HK-2 (cell line): Measurements from ENCODE around the gene MTRR.

Experiments
- DNase-seq: peaks from one replicate; pipeline ENCODE4 v3.0.0-alpha.2; 2018; ENCODE audit not compliant: unreplicated experiment

MTRR gene

DNA sequence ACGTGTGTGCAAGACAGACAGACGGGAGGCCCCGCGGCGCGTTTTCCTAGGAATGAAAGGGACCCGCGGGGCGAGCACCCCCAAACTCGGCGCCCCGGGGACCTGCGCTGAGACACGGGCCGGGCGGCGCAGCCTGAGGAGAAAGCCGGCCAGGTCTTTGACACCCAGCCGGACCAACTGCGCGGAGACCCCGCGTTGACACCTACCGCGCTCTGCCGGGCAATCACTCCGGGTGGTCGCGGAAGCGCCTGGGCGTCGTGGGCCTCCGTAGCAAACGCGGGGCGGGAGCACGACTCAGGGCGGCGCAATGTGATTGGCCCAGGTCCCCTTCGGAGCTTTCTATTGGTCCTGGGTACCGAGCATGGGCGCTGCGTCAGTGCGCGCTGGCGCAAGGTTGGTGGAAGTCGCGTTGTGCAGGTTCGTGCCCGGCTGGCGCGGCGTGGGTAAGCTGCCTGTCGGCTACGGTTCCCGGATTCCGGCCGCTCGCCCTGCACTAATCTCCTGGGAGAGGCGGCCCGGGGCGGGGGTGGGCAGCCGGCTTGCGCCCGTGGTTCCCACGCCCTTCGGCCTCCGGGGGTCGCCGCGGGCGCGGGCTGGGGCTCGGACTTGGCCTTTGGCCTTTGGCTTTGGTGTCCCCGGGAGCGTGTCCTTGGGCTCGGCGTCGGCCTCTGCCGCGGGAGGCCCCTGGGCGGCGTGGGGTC, at the start of gene MTRR, which contains the start of gene FASTKD3:
TSS of gene MTRR (plus strand) at position 376 of the 701 bp plus-strand sequence. CDS start 1,647 bp downstream, outside the sequence.
TSS of gene FASTKD3 (minus strand) at position 259 of the 701 bp plus-strand sequence. CDS start 948 bp downstream, outside the sequence.
- DNase-seq: peak; percentile 92

DNA sequence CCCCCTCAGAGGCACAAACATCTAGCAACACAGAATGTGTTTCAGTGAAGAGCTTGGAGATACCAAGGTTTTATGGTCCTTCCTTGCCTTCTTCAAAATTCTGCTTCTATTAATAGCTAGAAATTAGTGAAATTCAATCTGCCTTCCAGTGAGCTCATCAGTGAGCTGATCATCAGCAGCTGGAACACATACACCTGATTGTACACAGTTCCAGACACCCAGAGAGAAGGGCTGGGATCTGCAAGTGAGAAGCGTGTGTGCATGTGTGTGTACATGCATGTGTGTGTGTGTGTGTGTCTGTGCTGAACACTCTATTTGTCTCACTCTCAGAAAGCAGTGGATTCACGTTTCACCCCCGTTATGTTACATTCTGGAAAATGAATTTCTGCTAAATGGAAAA, 46.5 kb upstream of the MTRR start:
- DNase-seq: no peak

DNA sequence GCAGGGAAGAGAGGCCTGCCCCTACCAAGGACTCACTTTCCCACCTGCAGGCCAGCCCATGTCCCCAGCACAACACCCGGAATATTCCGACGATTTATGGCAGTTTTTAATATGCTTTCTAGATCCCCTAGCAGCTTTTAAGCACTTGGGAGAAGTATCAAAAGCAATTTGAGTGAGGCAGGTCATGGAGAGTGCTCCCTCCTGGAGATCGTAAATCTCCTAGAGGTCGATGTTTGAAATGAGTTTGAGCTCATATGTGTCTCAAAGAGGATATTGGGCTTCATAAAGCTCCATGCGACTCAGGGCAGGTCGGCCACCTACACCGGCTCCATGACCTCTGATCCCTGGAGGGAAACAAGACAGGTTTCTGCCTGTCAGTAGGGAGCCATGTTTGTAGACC, 45.4 kb upstream of the MTRR start:
- DNase-seq: no peak

DNA sequence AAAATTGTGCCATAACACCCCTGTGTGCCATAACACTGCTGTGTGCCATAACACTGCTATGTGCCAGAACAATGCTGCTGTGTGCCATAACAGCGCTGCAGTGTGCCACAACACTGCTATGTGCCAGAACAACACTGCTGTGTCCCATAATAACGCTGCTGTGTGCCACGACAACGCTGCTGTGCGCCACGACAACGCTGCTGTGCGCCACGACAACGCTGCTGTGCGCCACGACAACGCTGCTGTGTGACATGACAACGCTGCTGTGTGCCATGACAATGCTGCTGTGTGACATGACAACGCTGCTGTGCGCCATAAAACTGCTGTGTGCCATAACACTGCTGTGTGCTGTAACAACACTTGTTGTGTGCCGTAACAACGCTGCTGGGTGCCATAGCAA, 44.0 kb upstream of the MTRR start:
- DNase-seq: no peak

DNA sequence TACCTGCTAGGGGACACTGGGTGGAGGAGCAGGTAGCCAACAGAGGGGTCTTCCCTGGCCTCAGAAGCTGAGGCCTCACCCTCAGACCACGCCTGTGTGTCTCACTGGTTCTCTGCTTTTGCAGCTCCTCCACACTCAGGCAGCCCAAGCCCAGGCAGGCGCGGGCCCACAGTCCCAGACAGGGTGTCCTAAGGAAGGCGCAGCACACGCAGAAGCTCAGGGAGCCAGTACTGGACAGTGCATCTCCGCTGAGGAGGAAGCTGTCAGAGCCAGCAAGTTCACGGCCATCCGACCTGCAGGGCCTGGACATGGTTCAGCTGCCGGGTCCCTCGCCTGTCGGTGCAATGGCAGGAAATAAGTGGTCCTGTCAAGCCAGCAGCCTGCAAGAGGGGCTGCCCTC, 43.3 kb upstream of the MTRR start:
- DNase-seq: no peak

DNA sequence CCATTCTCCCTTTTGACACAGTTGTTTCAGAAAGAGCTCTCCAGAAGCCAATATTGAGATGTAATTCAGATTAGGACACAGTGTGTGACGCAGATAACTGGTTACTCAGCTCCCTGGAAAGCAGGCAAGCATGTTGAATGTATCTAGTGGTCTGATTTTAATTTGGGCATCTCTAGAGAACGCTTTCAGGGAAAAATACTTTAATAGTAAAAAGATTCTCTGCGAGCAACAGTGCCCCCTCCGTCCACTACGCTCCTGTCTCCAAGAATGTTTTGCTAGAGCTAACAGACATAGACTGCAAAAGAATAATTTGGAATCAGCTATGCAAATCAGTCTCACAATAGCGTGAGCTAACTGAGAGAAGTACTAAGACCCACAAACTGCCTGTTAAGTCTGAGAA, 41.3 kb upstream of the MTRR start:
- DNase-seq: no peak

DNA sequence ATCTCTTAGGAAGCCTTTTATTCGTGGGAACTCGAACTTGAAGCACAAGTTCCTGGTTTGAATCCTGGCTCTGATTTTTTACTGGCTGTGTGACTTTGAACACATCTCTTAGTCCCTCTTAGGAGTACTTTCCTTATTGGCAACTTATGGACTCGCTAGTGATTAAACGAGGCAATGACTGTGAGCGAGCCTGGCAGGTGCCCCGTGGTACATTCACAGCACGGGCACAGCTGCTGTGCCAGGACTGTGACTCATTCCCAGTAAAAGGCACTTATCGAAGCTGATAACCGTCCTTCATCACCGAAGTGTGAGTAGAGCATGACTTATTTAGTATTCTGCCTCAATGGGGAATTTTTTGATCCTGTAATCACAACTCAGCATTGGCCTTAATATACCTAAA, 40.7 kb upstream of the MTRR start:
- no peak for DNase-seq

DNA sequence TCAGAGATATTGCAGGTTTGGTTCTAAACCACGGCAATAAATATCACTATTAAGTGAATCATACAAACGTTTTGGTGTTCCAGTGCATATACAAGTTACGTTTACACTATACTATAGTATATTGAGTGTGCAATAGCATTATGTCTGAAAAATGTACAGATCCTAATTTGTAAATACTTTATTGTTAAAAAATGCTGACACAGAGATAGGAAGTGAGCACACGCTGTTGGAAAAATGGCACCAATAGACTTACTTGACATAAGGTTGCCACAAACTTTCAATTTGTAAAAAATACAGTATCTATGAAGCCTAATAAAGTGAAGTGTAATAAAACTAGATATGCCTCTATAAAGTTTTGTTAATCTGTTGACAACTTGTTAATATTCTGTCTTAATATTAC, 34.0 kb upstream of the MTRR start:
- DNase-seq: no peak

DNA sequence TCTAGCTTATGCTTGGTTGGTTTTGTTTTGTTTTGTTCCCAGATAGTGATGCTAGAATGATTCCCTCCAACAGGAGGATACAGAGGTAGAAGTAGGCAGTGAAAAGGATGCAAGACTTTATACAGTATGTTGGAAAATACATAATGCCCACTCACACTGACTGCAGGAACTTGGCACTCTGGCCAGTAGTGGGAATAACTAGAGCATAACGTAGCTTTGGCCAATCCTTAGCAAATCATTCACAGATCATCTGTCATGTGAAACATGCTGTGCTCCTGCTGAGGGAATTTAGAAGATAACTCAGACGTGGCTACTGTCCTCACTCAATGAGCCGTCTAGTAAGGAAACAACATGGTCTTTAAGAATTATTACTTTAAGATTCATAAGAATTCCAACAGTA, 31.5 kb upstream of the MTRR start:
- DNase-seq: peak; percentile 6

DNA sequence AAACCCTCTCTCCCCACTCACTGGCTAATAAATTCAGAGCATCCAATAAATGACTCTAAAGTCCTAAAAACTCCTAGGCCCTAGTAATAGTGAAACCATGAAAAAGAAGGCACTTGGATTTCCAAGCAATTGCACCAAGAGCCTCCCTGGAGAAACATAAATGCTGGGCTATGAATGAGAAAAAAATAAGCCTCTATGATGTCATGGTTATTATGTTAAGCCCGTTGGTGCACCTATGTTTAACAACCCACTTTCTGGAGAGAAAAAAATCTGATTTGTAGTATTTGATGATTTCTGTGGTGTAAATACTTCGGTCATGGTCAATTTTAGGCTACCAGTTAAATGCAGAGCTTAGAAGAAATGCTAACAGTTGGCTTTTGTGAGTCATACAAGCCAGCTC, 26.4 kb upstream of the MTRR start:
- no peak for DNase-seq

DNA sequence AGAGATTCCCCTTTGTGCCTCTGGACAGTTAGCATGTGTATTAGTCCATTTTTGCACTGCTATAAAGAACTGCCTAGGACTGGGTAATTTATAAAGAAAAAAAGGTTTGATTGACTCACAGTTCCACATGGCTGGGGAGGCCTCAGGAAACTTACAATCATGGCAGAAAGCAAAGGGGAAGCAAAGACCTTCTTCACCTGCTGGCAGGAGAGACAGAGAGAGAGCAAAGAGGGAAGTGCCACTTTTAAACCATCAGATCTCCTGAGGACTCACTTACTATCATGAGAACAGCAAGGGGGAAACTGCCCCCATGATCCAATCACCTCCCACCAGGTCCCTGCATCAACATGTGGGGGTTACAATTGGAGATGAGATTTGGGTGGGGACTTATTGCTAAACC, 24.0 kb upstream of the MTRR start:
- no peak for DNase-seq

DNA sequence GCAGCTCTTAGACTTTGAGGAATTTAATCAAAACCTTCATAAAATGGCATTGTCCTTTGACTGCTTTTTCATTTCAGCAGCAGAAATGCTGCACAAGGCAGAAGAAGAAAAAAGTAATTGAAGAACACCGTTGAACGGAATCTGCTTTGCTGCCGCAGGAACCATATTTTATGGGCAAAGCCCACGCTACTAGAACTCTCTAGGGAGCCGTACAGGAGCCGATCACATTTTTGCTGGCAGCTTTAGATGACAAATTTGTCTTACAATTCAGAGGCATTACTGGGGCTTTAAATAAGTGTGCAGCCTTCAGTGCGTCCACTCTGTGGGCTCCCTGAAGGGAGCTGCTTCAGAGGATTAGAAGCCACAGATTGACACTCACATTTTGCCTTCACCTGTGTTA, 23.4 kb upstream of the MTRR start:
- DNase-seq: no peak

DNA sequence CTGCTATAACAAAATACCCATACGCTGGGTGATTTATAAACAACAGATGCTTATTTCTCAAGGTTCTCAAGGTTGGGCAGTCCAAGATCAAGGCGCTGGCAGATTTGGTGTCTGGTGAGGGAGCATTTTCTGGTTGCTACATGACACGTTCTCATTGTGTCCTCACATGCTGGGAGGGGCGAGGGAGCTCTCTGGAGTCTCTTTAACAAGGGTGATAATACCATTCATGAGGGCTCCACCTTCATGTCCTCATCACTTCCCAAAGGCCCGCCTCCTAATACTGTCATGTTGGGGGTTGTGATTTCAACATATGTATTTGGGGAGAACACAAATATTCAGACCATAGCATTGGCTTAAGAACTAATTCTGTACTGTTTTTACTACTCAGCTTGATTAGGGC, 22.6 kb upstream of the MTRR start:
- DNase-seq: no peak

DNA sequence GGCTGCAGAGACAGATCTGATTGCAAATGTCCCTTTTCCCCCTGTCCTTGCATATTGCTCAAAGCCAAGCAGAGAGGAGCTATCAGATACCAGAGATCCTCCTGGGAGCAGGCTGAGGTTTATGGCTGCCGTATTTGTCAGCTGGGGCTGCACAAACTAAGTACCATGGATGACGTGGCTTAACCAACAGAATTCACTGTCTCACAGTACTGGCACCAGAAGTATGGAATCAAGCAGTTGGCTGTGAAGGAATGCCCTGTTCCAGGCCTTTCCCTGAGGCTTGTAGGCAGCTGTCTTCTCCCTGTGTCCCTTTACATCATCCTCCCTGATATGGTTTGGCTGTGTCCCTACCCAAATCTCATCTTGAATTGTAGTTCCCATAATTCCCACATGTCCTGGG, 20.7 kb upstream of the MTRR start:
- DNase-seq: no peak

DNA sequence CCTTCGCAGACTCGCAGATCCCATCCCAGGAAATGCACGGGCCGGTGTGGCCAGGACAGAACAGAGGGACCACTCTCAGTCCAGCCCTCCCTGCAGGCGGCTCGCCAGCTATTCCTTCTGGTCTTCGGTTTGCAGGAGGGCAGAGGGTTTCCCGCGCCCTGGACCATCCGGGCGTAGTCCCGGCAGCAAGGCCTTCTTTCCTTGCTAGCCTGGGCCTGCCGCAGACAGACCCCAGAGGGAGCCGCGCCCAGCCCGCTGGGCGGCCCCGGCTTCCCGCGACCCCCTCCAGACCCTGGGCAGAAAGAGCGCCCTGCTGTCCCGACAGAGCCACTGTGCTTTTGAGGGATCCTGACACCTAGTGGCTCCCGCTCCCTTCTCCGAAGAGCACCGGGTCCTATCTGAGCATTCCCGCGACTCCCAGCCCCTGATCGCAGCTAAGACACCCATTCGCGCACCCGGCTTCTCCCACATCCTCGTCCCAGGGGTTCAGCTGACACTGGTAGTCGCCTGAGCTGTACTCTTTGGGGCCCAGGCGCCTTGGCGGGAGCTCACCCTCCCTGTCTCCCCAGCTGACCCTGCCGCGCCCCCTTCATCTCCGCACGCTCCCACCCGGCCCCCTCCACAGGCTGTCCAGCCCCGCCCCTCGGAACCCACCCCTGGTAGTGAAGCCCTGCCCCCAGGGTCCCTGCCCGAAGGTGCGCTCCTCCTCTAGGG, 19.1 kb upstream of the MTRR start:
- no peak for DNase-seq

DNA sequence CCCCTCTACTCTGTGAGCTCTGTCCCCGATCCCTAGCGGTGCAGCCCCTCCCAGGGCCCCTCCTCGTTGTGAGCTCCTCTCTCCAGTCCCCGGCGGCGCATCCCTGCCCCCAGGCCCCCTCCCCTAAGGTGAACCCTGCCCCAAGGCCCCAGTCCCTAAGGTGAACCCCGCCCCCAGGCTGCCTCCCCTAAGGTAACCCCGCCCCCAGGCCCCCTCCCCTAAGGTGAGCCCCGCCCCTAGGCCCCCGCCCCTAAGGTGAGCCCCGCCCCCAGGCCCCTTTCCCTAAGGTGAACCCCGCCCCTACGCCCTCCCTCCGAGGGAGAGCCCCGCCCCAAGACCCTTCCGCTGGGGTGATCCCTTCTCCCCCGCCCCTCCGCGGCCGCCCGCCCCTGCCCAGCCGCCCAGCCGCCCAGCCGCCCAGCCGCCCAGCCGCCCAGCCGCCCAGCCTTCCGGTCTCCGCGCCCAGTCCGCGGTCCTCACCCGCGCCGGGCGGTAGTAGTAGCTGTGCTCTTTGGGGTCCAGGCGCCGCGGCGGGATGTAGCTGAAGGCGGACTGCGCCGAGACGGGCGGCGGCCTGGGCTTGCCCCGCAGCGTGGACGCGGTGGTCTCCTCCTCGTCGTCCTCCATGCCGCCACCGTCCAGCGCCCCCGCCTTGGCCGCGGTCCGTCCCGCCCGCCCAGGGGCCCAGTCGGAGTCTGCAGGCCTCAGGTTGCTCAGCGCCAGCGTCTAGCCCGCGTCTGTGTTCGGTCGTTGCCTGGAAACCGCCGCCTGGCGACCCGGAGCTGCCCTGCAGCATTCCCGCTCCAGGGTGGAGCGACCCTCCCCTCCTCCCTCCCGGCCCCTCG, 18.3 kb upstream of the MTRR start, which contains the start of gene CFAP90:
TSS of gene CFAP90 (minus strand) at position 739 of the 845 bp plus-strand sequence. CDS start at position 627, 112 bp downstream.
- peak; percentile 25 for DNase-seq

DNA sequence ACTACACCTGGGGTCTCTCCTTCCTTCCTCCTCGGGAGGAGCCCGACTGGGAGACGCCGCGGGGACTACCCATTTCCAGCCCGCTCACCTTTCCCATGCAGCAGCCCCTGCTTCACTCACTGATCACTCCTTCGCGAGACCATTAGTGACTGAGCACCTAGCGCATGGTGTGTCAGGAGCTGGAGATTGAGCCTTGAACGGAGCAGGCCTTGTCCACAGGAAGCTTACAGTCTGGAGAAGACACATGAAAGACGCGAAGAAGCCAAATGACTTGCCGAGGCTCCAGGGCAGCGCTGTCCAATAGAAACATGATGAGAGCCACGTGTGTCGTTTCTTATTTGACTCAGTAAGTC, 17.7 kb upstream of the MTRR start:
- no peak for DNase-seq

DNA sequence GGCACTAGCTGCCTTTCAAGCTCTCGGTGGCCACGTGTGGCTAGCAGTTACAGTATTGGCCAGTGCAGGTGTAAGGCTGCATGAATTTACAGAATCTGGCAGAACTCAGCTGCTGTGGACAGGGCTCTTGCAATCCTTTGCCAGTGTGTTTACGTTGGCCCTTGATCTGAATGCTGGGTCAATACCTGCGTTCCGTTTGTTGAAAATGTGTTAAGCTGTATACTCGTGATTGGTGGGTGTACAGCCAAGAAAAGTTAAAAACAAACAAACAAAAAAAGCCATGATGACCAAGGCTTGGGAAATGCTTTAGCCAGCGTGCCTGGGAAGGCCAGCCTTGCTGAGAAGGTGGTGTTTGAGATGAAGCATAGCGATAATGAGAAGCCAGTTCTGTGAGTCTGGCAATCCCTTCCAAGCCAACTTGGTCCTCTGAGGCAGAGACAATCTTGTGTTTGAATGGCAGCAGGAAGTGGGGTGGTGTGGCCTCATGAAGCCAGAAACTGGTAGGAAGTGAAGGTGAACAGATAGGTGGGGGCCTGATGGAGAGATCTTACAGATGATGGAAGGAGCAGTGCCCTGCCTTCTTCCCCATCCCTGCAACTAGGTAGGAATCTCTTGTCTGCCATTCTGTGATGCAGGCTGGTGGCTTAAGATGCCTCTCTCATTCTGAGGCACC, 17.2 kb upstream of the MTRR start:
- DNase-seq: no peak

DNA sequence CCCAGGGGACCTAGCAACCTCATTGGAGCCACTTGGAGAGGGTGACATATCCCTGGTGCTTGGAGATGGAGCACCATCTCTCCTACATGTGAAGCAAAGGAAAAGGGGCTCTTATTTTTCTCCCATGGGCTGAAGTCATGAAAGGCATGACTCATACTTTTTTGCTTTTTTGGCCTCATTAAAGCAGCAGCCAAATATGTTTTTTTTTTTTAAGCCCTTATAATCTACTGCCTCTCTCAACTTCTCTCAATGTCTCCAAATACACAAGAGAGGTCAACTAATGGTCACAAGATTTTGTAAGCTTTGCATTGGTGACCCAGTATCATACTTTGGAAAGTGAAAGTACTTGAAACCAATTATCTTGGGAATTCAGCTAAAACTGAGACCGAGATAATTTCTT, 16.4 kb upstream of the MTRR start:
- DNase-seq: no peak

DNA sequence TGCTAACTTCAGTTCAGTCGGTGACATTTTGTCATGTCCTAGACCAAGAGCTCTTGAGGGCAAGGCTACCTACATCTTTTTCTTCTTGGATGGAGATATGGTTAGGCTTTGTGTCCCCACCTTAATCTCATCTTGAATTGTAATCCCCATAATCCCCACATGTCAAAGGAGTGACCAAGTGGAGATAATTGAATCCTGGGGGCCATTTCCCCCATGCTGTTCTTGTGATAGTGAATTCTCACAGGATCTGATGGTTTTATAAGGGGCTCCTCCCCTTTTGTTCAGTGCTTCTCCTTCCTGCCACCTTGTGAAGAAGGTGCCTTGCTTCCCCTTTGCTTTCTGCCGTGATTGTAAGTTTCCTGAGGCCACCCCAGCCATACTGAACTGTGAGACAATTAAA, 16.0 kb upstream of the MTRR start:
- DNase-seq: no peak

DNA sequence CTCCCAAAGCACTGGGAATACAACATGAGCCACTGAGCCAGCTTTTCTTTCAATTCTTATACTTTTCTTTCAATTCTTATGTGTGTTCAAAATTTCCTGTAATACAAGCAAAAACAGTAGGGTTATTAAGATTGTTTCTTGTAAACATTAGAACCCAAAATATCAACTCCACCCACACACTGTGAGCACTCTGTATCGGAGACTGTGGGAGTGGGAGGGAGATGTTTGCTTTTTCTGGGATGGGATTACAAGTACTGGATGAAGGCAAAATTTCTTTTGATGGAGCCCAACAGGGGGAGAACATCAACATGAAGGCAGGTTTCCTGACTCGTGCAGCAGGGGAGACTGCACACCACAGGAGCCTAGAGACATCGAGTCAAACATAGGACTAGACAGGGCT, 13.3 kb upstream of the MTRR start:
- DNase-seq: no peak

DNA sequence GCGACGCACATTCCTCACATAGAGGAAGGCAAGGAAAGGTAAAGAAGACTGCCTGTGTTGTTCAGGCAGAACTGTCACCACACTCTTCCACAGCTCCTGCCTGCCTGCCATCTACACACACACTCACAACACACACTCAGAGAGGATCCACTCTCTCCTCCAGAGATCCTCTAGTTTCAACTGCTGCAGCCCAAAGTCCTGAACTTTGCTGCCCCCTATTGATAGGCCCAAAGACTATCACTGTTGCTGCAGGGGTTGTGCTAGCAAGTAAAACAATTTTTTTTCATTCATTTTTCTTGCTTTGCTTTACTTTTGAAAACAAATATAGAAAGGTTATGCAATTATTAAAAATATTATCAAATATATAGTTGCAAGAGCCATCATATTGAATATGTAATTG, 12.1 kb upstream of the MTRR start:
- DNase-seq: peak; percentile 29
